Endothelial cell of hepatic sinusoid (primary cell): Measurements from ENCODE around the gene LCN10.

Experiments
- in situ Hi-C: cut with HindIII; loops from 2 replicates; pipeline ENCODE4 v1.10.0; 2017; ENCODE audit warnings: low sequenced_read_pairs

LCN10 gene

GRCh38 chr9:136721339-136722092 lies 21.2 kb downstream of the LCN10 start:
- in situ Hi-C loops: no loop called here

GRCh38 chr9:136720898-136721338 lies 21.8 kb downstream of the LCN10 start:
- in situ Hi-C loops: no loop called here

- in situ Hi-C loops: no loop called here
These were observed 22.4 kb downstream of the LCN10 start for GRCh38 chr9:136720251-136720897.

- in situ Hi-C loops: no loop called here
These were observed 23.4 kb downstream of the LCN10 start for GRCh38 chr9:136719195-136719880.

- in situ Hi-C loops: no loop called here
These were observed 24.2 kb downstream of the LCN10 start for GRCh38 chr9:136718345-136719194.

- in situ Hi-C loops: no loop called here
These were observed 25.3 kb downstream of the LCN10 start for GRCh38 chr9:136717399-136717798.

GRCh38 chr9:136714893-136715274 lies 27.9 kb downstream of the LCN10 start:
- in situ Hi-C loops: loop anchor here (5.0 kb wide), 3 partner anchors 52 to 228 kb away; no protein-coding TSS in a partner anchor

- in situ Hi-C loops: loop anchor here (5.0 kb wide), 3 partner anchors 53 to 227 kb away; no protein-coding TSS in a partner anchor
These were observed 28.4 kb downstream of the LCN10 start for GRCh38 chr9:136714096-136714892.

- in situ Hi-C loops: loop anchor here (5.0 kb wide), 3 partner anchors 54 to 226 kb away; no protein-coding TSS in a partner anchor
These were observed 29.2 kb downstream of the LCN10 start for GRCh38 chr9:136713550-136713949.

GRCh38 chr9:136712690-136713544 lies 29.8 kb downstream of the LCN10 start:
- in situ Hi-C loops: loop anchor here (5.0 kb wide), 3 partner anchors 54 to 226 kb away; no protein-coding TSS in a partner anchor

GRCh38 chr9:136711751-136712689 lies 30.7 kb downstream of the LCN10 start, which contains the start of gene DIPK1B:
DIPK1B (plus strand) TSS chr9:136712572; CDS start chr9:136712666, 94 bp downstream.
- in situ Hi-C loops: loop anchor here (5.0 kb wide), 3 partner anchors 55 to 225 kb away; no protein-coding TSS in a partner anchor

- in situ Hi-C loops: loop anchor here (5.0 kb wide), 3 partner anchors 54 to 224 kb away; no protein-coding TSS in a partner anchor
These were observed 31.5 kb downstream of the LCN10 start for GRCh38 chr9:136711219-136711648.

- in situ Hi-C loops: loop anchor here (5.0 kb wide), 3 partner anchors 53 to 223 kb away; no protein-coding TSS in a partner anchor
These were observed 32.2 kb downstream of the LCN10 start for GRCh38 chr9:136710543-136710942.

- in situ Hi-C loops: loop anchor here (5.0 kb wide), 3 partner anchors 52 to 222 kb away; no protein-coding TSS in a partner anchor
These were observed 33.2 kb downstream of the LCN10 start for GRCh38 chr9:136709454-136710109.

GRCh38 chr9:136707849-136708517 lies 34.8 kb downstream of the LCN10 start:
- in situ Hi-C loops: no loop called here

- in situ Hi-C loops: no loop called here
These were observed 35.7 kb downstream of the LCN10 start for GRCh38 chr9:136707011-136707410.
